Thyroid gland (tissue), 4 donors: ENCODE data around the gene SUSD3.

Experiments
- CTCF ChIP-seq, 6 experiments: fragments of 200-600 bp in 3 of 6; fragments of 450-650 bp in 3 of 6; sonication (generic) in 3 of 6; IDR thresholded peaks; one replicate each; pipeline ENCODE4 v1.5.1; 2016 to 2019; ENCODE audit warnings: antibody characterized with exemption in 6 of 6, mild to moderate bottlenecking in 2 of 6, inconsistent platforms in 1 of 6, moderate library complexity in 1 of 6
- POLR2A ChIP-seq, 2 donors: fragments of 450-650 bp; IDR thresholded peaks; one replicate each; pipeline ENCODE4 v1.6.1; 2017; ENCODE audit warnings: antibody characterized with exemption in 2 of 2, mild to moderate bottlenecking in 2 of 2, moderate library complexity in 1 of 2

GRCh38 chr9:93039976-93040375, 18.5 kb upstream of the SUSD3 start:
- TF ChIP-seq CTCF (IDR thresholded peaks at IDR 0.05) (no peak), POLR2A (IDR thresholded peaks at IDR 0.05) (no peak)
